HG02938 (cell line): ENCODE results near the gene MYO16.
"Not testable (repeated sequence)": the region's sequence is repeated elsewhere in the genome, so short reads cannot be mapped to it uniquely, and the experiment has no call there.

ENCODE experiments used
- ATAC-seq: cut with Tn5 transposase; IDR thresholded peaks from one replicate; pipeline ENCODE4 v1.9.1; 2021; ENCODE audit warnings: mild to moderate bottlenecking, moderate library complexity; ENCODE audit not compliant: unreplicated experiment

The MYO16 gene

DNA sequence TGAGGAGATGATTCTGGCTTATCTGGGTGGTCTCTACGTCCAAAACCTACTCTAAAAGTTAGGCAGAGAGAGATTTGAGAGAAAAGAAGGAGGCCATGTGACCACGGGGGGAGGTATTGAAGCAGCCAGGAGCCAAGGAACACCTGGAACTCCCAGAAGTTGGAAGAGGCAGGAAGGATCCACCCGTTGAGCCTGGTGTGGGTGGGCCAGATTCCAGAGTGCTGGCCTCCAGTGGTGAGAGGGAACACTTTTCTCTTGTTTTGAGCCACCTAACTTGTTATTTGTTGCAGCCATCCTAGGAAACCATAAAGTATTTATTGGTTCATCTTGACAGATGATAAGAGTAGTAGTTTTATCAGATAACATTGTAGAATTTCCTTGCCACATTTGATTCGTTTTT is 396.9 kb downstream of the MYO16 start:
- no peak for ATAC-seq

DNA sequence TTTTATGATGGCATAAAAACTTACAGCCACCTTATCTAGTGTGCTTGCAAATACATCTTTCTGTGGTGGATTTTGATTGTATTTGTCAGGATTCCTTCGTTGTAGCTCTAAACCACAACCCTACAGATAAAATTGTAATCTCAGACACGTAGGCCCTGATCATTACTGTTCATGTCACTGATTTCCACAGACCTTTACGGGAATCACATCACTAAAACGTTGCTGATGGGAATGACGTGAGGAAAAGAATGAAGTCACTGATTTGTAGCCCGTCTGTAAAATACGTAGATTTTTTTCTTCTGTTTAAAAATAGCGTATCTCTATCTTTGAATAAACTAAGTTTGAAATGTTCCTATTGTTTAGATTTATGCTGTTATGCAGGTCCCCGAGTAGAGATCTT is 399.2 kb downstream of the MYO16 start:
- ATAC-seq, result no peak

GRCh38 chr13:109033090-109033489 is 403.7 kb downstream of the MYO16 start:
- ATAC-seq, result no peak

- no peak for ATAC-seq
Measured at GRCh38 chr13:109036078-109036780, 406.8 kb downstream of the MYO16 start.

GRCh38 chr13:109043636-109044035 is 414.2 kb downstream of the MYO16 start:
- ATAC-seq, result no peak

- ATAC-seq, result no peak
Measured at GRCh38 chr13:109055850-109056249, 426.4 kb downstream of the MYO16 start.

DNA sequence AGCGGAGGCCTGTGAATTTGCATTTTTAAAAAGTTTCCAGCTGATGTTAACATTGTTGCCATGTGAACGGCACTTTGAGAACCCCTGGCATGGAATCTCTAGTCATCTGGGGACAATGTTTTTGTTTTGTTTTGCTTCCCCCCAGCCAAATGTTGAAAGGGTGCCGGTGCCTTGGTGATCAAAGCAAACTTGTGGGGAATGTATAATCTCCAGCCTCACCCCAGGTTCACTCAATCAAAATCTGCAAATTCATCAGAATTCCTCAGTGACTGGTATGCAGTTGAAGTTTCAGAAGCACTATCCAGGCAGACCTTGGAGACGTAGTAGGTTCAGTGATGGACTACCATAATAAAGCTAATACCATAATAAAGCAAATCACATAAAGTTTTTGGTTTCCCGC is 428.7 kb downstream of the MYO16 start:
- ATAC-seq, result no peak

DNA sequence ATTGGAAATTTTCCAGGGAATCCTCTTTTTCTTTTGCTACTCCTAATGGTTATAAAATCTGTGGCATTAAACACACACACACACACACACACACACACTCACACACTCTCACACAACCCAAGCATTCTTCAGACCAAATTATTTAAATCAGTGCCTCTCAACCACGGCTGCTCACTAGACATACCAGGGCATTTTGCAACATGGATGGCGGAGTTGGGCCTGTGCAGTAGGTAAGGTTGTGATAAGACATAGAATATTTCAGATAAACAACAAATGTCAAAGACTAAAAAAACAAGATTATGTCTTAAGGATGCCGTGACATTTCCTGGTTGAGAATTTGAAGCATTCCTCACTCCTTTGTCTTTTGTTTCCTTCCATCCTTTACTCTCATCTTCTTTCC is 443.1 kb downstream of the MYO16 start:
- ATAC-seq, result no peak

DNA sequence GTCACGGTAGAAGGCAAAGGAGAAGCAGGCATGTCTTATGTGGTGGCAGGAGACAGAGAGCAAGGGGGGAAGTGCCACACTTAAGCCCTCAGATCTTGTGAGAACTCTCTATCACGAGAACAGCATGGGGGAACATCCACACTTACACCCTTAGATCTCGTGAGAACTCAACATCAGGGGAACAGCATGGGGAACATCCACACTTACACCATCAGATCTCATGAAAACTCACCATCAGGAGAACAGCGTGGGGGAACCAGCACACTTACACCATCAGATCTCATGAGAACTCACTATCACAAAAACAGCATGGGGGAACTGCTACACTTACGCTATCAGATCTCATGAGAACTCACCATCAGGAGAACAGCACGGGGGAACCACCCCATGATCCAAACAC is 445.0 kb downstream of the MYO16 start:
- ATAC-seq, result no peak

DNA sequence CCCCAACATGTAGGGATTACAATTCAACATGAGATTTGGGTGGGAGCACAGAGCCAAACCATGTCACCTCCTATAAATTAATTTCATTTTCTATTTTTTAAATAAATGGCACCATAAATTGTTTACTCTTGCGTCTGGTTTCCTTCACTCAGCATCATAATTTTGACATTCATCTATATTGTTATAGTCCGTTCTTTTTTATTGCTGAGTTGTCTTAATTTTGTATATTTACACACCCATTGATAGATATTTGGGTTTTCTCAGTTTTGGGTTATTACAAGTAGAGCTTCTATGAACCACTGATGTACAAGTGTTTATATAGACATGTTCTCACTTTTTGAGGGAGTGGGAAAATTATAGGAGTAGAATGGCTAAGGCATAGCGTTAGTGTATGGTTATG is 445.4 kb downstream of the MYO16 start:
- ATAC-seq, result no peak

DNA sequence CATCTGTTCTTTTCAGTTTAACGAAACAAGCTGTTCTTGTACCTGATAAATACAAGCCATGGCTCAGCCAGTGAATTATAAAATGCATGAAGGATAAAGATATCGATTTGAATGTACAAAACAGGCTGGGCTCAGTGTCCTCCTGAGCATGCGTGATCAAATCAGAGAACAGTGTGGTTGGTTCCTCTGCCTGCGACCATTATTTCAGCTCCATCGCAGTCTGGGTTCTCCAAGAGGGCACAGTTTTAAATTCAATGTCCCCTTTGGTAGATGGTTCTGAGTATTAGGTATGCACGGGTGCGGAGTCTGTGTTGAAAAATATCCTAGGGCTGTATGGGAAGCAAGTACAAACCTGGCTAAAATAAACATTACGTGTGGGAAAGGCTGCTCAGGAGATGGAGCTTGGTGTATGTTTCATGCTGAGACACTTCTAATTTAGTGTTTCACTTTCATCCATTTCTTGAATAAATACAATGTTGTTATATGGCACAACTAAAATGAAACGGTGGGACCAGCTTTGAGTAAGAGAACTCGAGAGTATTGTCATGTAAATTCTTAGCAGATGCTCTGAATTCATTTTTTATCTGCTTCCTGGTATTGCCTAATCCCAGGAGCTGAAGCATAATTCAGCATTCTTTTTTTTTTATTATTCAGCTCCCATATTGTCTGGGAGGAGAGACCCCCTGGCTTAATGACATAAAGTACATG is 458.7 kb downstream of the MYO16 start:
- ATAC-seq, result no peak

DNA sequence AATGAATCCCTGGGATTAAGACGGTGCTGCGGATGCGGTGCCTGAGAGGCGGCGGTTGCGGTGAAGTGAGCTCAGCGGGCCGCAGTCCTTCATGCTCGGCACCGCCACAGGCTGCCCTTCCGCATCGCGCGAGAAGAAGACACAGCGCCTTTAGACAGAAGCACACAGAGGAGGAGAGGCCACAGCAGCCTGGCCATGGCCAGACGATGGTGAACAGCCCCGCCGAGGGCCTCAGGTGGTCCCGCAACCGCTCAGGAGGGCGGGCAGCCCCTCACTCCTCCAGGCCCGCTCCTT is 459.2 kb downstream of the MYO16 start:
- ATAC-seq, result no peak

GRCh38 chr13:109090796-109091195 is 461.4 kb downstream of the MYO16 start:
- no peak for ATAC-seq

GRCh38 chr13:109091249-109091648 is 461.8 kb downstream of the MYO16 start:
- no peak for ATAC-seq

- ATAC-seq, result not testable (repeated sequence)
Measured at GRCh38 chr13:109092186-109092585, 462.8 kb downstream of the MYO16 start.

- ATAC-seq, result no peak
Measured at GRCh38 chr13:109093998-109094397, 464.6 kb downstream of the MYO16 start.

- no peak for ATAC-seq
Measured at GRCh38 chr13:109095126-109095525, 465.7 kb downstream of the MYO16 start.

DNA sequence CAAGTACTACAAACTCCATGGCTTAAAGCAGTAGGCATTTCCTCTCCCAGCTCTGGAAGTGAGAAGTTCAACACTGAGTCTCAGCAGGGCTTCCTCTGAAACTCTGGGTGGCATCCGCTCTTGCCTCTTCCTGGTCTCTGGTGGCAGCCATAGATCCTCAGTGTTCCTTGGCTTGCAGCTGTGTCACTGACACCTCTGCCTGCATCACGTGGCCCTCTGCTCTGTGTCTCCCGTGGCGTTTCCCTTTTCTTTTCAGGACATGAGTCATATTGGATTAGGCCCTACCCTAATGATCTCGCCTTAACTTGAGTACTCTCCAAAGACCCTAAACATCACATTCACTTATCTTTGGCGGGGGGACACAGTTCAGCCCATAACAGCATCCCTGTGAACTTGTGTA is 466.7 kb downstream of the MYO16 start:
- no peak for ATAC-seq

DNA sequence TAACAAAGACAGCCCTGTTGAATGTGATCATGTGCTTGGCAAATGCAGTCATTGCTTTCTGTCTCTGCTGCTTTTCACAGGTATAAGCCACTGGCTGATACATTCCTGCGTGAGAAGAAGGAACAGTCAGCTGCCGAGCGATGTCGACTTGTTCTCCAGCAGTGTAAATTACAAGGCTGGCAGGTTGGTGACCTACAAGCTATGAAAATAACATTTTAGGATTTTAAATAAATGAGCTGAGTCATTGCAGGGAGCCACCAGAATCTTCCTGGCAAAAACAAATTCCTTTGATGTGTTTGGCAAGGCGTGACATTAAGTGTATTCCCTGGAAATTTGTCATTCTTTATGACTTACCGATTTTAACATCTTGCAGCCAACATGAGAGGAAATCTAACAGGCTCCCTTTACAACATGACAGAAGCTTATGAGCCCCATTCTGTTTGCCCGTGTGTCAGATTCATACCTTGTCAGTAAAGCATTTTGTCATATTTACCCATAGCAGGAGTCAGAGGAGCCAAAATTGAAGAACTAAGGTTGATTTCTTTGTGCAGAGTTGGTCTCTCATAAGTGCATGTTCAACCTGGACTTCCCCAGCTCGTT is 471.4 kb downstream of the MYO16 start:
- ATAC-seq, result no peak

DNA sequence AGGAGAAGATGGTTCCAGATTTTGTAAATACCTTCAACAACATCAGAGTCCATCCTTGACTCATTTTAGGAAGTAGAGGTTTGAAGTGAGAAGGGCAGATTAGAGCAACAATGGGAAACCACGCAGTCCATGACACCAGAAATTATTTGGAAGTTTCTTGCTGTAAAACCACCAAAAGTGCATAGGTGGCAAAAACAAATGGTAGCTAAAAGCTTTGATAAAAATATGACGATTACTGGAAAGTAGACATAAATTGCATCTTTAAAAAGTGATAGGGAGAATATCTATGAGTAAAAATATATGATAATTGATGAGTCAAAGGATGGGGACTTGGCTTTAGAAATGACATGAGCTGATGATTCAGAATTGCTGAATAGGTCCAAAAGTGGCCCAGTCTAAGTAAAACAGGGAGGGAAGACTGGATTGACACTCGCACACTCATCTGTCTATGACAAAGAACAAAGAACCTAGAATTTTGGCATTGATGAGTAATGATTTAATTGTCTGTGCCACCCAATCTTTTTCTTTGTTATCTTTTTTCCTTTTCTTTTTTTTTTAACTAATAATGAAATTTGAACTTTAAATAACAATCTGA is 472.2 kb downstream of the MYO16 start:
- ATAC-seq, result no peak

DNA sequence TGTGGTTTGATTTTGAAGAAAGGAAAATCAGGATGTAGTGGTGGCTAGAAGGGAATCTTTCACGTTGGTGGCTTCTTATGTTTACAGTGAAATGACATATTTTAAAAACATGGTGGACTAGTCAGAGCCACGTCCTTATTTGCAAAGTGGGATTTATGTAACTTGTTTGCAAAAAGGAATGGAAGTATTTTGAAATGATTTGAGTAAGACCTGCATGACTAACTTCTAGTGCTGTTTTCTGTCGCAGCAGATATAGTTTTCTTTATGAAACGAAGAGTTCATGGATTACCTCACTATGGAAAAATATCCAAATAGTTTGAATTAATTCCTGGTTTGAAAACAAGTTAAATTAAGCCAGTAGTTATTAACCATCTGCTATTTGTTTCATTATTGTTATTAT is 476.5 kb downstream of the MYO16 start:
- ATAC-seq, result no peak

DNA sequence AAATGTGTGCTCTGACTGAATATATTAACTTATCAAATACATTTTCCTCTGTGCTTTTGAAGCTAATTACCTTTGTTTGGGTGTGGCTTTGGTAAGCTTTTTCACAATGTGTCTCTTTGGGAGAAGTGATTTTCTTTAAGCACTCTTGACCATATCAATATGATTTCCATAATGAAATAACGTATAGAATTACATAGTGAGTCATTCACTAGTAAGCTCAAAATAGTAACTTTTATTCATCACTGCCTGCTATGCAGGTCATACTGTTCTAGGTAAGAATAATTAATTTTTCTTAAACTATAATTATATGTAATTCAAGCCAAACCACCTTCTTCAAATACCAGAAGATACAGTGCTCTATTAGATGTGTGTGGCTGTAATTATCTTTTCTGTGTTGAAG is 480.7 kb downstream of the MYO16 start:
- no peak for ATAC-seq
